Fibroblast of skin of left quadriceps (primary cell): ENCODE results near the gene UNC5B.

Experiments
- DNase-seq, 2 experiments: peaks; one replicate each; pipeline ENCODE4 v3.0.0-alpha.2; 2013; ENCODE audit warnings: low read depth in 2 of 2

Gene UNC5B

DNA sequence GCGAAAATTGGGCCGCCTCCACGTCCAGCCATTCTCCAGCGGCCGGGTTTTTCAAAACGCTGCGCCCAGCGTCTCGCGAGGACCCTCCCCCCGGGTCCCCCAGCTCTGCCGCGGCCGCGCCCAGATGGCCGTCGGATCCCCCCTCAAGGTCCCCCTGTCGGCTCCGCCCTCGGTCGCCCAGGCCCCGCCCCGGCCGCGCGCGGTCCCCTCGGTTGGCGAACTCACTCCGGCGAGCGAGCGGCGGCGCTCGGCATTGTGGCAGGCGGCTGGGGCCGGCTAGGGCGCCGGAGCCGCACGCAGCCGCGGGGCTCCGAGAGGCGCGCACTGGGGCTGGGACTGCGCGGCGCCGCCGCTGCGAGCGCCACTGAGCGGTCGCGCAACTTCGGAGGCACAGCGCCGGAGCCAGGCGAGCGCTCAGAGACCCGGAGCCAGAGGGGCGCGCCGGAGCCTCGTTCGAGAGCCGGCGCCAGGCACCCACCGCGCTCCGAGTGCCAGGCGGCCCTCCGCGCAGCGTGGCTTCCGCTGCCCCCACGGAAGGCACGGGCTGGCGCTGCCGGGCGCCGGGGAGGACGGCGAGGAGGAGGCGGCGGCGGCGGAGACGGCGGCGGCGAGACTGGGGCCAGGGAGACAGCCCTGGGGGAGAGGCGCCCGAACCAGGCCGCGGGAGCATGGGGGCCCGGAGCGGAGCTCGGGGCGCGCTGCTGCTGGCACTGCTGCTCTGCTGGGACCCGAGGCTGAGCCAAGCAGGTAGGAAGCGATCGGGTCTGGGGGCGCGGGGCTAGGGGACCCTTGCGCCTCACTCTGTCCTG lies at the start of gene UNC5B:
Gene UNC5B (plus strand): TSS at position 253 of the 809 bp plus-strand sequence. CDS start 416 bp downstream, at position 669.
- peak; percentile 84 to 86 for DNase-seq

DNA sequence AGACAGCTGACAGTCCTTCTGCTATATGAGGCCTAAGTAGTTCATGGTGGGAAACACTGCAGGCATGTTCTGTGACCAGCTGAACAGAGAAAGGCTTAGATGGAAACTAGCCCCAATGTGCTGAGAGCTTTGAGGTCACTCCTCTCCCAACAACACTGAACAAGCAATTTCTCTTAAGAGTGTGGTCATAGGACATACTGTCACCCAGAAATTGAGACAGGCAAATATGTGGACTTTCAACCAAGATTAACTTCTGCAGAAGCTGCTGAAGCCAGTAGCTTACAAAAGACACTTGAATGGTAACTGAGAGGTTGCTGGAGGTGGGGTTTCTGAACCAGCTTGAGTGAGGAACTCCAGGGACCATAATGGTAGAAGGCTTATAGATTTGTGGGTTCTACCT lies 38.9 kb upstream of the UNC5B start:
- no peak for DNase-seq

DNA sequence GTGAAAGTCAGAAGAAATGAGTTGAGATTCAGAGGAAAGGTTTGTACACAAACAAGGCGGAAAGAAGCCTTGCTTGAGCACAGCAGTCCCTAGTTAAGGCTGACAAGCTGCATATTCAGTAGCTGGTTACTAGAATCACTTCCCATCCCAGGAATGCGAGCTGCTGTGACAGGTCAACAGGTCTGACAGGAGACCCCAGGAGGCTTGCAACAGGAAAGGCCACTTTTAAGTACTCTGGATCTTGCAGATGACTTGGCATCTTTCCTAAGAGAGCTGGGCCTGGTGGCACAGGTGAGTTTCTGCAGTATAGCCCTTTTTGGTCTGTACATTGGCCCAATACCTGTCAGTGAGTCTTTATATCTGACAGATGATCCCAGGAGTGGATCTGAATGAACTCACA lies 35.7 kb upstream of the UNC5B start:
- DNase-seq = no peak

DNA sequence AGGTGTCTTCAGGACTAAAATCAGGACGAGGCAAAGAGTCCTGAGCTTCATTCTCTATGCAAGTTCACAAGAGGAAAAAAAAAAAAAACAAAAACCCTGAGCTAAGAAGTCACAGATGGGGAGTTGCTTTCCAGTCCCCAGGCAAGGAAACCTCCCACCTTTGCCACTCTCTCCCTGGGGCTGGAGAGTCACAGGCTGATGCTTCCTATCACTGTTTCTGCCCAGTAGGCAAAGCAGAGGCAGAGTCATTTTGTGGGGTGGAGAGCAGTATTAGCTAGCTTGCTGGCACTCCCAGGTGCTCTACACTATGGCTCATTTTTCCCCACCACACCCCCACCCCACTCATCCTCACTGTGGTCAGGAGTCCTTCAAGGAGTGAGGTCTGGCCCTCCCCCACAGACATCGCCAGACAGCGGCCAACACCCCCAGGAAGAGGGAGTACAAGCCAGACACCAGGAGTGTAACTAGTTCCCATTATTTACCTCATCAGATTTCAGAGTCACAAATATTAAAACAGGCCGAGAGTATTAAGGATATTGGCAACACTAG lies 34.6 kb upstream of the UNC5B start:
- no peak for DNase-seq

DNA sequence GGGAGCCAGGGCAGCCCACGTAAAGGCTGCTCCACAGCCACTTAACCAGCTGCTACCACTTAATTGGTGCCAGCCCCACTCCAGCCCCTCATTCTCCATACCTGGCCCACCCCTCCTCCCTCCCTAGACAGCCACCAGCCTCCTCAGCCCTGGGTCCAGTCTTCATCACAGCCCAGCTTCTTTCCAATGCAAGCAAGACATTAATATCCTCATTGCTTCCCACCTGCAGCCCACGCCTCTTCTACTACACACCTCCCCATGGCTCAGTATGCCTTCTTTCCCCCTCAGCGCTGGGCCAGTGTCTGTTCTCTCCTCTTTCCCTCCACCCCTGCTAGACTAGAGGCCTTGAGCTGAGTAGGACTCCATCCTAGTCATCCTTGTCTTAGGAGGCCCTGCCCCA lies 33.5 kb upstream of the UNC5B start:
- DNase-seq = no peak

DNA sequence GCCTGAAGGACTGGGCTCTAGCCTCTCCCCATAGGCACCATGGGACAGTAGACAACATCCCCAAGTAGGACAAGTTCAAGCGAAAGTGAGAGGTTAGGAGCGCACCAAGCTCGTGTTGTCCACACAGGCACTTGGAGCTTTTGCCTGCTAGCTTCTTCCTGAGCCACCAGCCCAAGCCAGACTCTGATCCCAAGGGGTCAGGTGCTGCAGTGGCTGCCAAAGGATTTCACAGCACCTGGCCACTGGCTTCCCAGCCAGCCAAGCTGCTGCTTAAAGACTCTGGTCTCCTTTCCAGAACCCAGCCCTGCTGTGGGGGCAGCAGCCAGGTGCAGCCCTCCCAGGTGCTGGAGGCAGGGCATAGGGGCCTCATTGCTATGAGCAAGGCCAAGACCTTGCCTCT lies 33.0 kb upstream of the UNC5B start:
- DNase-seq = no peak

DNA sequence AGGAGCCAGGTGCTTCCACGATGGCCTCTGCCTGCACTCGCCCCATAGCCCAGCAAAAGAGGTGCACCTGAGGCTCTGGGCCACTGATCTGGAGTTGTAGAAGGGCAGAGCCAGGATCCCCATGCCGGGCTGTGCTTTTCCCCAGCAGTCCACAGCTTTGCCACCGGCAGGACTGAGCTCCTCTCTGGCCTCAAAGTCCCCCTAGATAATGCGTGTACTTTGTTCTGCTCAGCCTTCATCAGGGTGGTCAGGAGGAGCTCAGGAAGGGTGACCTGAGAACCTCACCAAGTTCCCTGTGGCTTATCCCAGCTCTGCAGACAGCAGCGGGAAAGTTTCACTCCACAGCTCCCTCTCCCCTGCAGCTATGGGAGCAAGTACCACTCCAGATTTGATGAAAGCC lies 27.9 kb upstream of the UNC5B start:
- DNase-seq = no peak

DNA sequence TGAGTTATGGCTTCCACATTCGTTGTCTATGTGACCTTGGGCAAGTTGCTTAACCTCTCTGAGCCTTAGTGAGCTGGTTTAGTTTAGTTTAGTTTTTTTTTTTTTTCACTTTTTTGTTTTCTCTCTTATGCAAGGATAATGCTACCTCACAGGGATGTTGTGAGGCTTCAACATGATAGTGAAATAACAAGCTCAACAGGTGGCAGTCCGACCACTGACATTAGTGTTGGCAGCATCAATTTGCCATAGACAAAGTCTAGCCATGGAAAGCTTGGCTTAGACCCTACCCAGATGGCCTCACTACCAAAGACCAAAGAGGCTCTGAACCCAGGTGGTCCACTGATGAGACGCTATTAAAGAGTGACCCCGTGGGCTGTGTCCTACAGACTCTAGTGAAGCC lies 27.2 kb upstream of the UNC5B start:
- no peak for DNase-seq

DNA sequence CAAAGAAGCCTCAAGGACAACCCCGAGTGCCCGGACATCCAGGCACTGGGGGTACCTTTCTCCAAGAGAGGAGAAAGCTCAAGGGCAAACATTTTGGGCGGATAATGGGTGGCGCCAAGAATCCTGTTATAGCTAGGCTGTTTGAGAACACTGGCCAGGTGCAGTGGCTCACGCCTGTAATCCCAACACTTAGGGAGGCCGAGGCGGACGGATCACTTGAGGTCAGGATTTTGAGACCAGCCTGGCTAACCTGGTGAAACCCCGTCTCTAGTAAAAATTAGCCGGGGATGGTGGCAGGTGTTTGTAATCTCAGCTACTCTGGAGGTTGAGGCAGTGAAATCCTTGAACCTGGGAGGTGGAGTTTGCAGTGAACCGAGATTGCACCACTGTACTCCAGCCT lies 25.2 kb upstream of the UNC5B start:
- DNase-seq = no peak

DNA sequence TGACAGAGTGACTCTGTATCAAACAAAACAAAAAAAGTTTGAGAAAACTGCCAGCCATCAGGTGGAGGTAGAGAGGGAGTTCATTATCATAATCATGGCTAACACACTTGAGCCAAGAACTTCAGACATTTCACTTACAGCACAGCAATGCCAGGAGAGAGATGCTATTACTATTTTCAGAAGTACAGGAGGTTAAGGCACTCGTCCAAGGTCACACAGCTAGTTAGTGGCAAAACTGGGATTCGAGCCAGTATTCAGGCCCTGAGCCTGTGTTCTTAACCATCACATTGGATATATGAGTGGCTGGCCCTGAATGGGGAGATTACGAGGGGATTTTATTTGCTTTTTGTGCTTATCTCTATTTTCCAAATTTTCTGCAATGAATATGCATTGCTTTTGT lies 24.8 kb upstream of the UNC5B start:
- DNase-seq = no peak

DNA sequence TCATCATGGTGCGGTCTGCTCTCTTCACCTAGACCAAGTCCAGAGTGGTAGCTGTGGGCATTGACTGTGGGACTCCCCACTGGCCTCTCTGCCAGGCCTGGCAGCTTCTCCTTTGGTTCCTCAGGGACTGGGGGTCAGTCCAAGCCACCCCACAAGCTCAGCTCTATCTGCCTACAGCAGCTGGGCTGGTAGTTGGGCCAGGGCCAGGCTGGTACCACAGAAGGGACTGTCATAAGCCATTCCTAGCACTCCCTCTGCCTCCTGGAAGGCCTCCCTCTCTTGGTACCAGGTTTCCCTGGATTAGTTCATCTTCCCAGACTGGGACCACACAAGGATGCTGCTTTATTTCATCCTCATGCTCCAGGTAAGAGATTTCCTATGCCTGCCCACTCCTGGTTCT lies 24.2 kb upstream of the UNC5B start:
- no peak for DNase-seq

DNA sequence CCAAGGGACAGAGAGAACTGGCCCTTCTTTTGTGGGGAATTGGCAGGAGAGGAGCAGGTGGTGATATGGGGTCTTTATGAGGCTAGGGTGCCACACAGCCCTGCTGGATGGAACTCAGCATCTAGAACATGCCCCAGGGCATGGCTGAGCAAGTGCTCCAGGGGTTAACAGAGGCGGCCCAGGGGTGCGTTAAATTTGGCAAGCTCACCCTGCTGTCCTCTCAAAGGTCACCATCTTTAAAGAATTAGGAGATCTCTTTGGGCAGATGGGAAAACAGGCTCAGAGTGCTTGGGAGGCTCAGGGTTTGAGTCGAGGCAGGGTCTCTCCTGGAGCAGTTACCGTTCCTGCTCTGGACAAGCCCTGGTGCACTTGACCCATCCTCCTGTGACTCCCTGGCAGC lies 21.4 kb upstream of the UNC5B start:
- no peak for DNase-seq

DNA sequence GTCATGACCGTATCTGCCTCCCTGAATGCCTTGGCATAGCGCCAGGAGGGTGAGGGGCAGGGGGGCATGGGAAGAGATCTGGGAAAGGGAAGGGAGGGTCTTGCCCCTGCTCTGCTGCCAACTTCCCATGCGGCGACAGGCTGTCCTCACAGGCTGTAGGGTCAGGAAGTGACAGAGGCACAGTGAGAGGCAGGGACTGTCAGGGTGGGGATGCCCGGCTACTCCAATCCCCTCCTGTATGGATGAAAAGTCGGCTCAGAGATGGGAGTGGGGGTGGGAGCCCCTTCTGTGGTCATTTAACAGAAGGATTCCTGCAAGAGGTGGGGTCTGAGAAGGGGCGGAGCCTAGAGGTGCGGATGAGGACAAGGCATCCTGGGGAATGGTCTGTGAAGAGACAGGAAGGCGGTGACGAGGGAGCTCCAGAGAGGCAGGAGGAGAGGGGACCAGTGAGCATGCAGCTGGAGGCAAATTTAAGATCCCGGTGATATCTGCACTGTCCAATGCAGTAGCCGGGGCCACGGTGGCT lies 20.8 kb upstream of the UNC5B start:
- DNase-seq = no peak

DNA sequence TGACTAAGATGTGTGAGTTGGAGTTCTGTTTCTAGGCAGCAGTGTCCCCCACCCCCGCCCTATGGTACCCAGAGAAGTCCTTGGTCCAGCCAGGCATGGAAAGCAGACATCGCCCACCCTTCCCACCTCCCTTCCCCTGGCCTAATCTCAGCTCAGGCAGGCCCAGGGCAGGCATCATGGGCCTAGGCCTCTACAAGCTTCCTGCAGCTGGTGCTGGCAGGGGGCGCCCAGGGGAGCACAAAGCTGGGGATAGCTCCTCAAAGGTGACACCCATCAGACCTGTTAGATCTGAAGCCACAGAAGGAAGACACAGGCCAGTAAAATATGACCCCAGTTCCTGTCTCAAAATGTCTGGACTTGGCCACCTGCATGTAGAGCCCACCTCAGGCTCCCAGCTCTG lies 18.9 kb upstream of the UNC5B start:
- DNase-seq = no peak

DNA sequence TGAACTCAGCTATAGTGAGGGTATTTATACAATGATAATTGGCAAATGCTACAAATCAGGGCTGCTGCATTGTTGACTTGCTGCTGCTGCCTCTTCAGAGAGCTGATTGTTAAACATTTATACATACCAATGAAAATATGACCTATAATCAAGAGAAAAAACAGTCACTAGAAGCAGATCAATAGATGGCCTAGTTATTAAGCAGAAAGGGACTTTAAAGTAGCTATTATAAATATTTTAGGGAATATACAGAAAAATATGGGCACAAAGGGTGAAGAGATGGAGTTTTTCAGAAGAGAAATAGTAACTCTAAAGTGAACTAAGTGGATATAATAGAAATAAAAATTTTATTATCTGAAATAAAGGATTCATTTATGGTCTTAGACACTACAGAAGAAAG lies 14.4 kb upstream of the UNC5B start:
- no peak for DNase-seq

DNA sequence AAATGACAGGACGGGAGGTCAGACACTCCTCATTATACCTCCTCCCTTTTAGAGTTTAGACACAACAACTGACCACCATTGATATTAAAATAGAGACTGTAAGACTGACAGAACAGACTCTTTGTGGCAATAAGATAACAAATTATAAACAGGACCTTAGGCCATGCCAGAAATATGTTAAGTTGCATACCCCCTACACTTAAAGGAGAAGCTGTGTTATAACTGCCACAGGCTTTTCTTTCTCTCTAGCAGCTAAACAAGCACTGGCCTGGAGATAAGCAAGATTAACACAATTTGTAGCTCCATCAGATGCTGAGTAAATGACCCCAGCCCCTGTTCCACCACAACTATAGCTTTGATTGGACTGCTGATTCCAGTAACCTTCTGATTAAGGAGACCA lies 10.5 kb upstream of the UNC5B start:
- no peak for DNase-seq

DNA sequence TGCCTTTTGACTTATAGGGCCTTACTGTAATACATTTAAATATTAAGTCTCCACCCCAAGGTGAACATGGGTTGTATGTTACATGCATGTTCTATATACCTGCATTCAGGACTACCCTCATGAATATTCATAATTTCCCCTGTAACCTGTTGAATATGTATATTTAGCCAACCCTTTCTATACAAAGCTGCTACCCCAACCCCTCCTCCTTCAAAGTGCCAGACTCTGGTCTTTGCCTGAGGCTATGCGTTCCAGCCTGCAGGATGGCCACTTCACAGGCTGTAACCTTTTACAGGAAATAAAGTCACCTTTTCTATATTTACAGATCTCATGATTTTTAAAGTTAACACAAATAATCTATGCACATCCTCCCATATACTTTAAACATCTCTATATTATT lies 10.1 kb upstream of the UNC5B start:
- DNase-seq = no peak

DNA sequence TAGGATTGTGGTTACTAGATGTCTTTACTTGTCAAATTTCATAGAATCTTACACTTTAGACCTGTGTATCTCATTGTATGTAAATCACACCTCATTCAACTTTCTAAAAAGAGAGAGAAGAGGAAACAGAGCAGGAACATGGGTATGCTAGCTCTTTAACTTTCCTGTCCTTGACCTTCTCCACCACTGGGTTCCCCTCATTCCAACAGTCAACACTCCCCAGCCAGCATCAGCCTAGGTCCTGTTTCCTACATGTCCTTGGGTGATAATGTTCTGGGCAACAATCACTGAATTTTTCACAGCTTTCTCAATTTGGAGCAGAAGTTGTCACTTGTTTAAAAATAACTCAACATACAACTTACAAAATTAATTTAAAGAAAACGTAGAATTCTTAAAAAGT lies 9.2 kb upstream of the UNC5B start:
- no peak for DNase-seq

DNA sequence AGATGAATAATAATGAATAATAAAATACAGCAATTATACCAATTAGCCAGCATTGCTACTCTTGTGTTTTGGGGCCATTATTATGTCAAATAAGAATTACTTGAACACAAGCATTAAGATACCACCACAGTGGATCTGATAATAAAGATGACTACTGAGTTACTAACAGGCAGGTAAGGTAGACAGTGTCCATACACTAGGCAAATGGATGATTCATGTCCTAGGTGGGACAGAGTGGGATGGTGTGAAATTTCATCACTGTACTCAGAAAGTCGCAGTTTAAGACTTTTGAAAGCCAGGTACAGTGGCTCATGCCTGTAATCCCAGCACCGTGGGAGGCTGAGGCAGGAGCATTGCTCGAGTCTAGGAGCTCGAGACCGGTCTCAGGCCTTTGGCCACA lies 8.7 kb upstream of the UNC5B start:
- no peak for DNase-seq

DNA sequence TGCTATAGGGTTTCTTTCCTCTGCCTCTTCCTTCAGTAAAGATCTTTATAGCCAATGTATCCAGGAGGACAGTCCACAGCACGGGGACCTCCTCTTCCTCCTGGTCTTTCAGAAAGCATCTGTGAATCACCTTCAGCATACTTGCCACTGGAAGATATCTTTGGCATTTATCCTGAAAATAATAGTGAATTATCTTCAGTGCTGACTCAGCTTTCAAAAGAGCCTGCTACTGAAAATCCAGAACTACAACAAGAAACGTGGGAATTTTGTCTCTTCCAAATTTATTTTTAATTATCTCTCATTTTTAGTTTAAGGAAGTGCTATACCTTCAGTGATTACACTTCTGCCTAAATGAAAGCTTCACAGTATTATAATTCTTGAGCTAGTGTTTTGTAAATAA lies 7.6 kb upstream of the UNC5B start:
- no peak for DNase-seq

DNA sequence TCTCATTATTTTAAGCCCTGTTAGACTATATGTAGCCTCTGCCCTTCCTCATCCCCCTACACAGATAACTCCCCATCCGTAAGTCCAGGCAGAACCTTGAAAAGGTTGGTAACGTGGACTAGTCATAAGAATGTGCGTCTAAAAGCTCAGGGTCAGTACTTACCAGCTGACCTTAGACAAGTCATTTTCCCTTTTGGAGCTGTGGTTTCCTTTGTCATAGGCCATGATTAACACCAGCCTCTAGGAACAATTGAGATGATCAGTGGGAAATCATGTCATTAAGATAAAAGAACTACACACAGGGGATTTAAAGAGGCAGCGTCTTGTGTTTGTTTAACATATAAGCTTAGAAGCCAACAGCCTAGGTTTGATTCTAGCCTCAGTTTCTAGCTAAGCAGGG lies 6.9 kb upstream of the UNC5B start:
- no peak for DNase-seq

DNA sequence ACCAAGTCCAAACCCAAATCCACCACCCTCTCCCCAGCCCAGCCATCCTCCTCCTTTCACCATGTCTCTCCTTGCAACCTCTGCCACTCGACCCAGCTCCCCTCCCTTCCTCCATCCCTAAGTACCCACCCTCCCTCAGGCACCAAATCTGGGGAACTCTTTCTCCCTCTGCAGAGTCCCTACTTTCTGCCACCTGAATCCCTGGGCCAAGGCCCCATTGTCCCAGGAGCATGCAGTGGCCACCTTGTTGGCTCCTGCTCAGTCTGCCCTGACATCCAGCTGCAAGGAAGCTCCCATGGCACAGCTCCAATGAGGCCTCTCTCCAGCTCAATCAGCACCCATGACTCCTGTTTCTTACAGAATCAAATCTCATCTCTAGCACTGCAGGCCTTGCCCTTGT lies 5.5 kb upstream of the UNC5B start:
- DNase-seq = no peak

DNA sequence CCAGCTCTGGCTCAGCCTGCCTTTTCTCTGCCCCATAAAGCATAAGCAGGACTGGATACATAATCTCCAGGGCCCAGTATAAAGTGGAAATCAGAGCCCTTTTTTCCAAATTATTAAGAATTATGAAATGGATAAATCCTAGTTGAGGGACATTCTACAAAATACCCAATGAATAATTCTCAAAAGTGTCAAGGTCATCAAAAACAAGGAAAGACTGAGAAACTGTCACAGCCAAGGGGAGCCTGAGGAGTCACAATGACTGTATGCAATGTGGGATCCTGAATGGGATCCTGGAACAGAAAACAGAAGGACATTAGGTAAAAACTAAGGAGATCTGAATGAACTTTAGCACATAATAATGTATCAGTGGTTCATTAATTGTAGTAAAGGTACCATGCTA lies 4.8 kb upstream of the UNC5B start:
- DNase-seq = no peak

DNA sequence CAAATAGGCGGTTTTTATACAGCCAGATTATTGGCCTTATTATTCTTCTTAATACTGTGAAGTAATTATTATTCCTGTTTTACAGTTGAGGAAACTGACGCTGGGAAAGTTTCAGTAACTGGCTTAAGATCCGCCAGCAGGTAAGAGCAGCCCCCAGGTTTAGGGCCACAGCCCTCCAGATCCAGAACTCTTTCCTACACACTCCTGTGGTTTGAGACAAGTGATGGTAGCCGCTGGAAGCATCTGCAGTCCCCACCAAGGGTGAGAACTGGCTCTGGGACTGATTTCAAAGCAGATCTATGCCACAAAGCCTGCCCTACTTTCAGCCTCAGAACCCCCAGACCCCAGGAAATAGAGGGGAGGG lies 3.0 kb upstream of the UNC5B start:
- no peak for DNase-seq
